ENCODE measurements around the gene HIF3A.
"Not testable (repeated sequence)": the region's sequence is repeated elsewhere in the genome, so short reads cannot be mapped to it uniquely, and the experiment has no call there.

Gene HIF3A

DNA sequence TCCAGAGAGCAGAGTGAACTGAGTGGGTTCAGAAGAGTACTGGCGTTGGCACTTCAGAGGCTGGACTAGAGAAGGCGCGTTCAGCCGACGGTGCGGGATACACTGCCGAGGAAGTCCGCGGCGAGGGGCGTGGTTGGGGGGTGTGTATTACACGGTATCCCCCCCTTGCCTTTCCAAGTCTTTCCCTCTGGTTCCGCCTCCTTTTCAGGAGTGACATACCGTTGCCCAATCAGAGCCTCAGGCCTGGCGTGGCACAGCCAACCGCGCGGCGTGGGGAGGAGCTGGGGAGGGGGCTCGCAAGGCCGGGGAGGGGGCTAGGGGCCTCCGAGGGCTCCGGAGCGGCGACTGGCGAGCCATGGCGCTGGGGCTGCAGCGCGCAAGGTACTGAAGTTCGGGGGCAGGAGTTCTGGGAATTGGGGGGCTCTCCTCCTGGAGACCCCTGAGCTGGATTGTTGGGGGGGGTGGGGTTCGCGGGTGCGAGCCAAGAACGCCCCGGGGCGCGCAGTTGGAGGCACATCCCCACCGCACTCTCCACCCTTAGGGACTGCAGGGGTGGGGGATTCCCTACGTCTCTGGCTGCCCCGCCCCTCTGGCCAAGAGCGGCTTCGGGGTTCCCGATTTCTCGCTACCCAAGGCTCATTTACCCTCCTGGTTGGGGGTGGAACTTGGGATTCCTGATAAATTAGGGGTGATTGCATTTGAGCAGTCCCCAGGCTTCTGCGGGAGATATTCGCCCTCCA is at the start of gene HIF3A:
TSS of gene HIF3A (plus strand) at position 321 of the 740 bp plus-strand sequence. CDS start at position 356, 35 bp downstream.
- no peak for DNase-seq

DNA sequence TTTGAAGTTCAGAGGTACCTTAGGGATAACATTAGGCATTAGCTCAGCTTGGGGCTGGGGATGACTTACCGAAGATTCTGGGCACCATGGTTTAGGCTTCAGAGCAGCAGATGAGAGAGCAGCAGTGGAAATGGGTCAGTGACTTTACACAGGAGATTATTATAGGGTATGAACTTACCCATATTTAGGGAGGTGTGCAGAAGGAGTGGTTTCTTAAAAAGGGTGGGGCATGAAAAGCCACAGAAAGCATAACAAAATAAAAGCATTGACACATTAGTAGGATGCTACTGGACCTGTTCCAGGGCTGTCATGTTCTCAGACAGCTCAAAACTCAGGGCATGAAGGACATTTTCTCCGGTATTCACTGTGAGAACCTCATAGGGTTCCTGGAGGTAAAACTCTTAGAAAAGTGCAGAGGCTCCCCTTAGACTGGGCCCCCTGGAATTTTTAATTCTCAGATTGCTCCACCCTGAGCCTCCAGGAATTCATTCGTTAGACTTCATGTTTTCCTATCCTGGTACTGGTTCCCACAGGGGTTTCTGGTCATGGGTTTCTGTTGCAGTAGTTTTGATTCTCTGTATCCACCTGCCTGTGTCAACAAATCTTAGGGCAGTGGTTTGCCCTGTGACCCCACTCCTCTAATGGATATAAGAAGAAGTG is 46.6 kb upstream of the HIF3A start:
- no peak for DNase-seq

DNA sequence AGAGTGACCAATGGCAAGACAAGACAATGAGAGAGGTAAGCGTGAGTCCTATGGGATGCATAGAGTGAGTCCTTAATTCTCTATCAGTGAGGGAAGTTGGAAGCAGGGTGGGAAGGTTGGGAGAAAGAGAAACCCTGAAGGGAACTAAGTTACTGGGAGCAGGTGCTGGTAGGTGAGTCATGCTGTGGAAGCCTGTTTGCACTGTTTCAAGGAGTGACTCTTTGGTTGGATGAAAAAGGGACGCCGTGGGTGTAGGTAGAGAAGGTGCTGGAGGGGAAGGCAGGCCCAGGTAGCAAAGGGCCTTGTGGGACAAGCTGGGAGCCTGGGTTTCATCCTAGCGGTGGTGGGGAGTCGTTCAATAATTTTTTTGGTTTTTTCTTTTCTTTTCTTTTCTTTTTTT is 45.4 kb upstream of the HIF3A start:
- no peak for DNase-seq

DNA sequence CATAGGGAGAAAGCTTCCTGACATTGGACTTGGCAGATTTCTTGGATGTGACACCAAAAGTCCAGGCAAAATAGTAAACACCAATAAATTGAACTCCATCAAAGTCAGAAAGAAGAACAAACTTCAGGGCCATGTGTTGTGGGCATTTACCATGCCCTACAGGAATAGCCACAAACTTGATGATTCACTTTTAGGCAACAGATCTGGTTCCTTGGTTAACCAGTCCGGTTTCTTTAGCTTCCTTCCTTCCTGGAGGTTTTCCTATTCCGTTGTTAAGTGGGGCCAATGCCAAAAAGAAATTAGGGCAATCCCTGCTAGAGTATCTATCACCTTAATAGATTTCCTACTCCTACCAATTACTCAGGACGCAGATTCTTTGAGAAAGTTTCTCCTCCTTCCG is 42.1 kb upstream of the HIF3A start:
- DNase-seq, result no peak

DNA sequence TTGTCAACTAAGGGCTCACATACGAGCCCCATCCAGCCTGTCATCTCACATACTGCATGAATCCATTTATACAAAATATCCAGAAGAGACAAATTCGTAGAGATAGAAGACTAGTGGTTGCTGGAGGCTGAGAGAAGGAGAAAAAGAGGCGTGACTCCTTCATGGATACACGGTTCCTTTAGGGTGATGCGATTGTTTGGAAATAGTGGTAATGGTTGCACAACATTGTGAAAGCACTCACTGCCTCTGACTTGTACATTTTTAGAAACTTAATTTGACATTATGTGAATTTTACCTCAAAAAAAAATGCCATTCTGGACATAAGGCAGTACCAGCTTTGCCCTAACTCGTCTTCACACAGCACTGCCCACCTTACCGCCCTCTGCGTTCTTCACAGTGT is 40.0 kb upstream of the HIF3A start:
- DNase-seq, result no peak

DNA sequence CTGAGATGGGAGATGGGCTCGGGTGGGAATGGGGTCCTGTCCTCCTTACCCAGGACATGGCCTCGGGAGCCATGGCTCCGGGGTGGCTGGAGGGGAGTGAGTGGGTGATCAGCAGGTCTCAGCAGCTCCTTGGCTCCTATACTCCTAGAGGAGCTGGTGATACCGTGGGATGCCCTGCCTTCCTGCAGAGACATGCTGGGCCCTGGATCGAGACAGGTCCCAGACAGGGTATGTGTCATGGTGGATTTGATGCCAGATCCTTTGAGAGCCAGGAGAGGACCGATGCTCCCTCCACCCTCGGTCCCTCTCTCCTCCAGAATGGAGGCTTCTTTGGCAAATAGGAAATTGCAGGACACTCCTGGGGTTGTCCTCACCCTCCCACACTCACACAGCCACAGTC is 35.3 kb upstream of the HIF3A start:
- DNase-seq, result not testable (repeated sequence)

DNA sequence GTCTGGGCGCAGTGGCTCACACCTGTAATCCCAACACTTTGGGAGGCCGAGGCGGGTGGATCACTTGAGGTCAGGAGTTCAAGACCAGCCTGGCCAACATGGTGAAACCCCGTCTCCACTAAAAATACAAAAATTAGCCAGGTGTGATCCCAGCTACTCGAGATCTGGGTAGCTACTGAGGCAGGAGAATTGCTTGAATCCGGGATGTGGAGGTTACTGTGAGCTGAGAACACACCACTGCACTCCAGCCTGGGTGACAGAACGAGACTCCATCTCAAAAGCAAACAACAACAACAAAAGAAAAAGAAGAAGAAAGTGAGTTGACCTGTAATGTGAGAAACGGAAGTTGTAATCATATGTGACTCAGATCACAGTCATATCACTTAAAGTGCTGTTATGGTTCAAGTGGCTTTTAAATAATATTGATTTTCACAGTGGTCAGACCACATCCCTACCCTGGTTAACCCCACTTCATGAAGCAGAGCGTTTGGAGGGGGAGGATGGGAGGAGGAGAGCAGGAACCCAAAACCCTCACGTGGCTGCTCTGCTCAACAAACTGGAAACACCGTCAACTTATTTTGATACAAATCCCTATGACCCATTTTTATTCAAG is 34.1 kb upstream of the HIF3A start:
- DNase-seq, result not testable (repeated sequence)

DNA sequence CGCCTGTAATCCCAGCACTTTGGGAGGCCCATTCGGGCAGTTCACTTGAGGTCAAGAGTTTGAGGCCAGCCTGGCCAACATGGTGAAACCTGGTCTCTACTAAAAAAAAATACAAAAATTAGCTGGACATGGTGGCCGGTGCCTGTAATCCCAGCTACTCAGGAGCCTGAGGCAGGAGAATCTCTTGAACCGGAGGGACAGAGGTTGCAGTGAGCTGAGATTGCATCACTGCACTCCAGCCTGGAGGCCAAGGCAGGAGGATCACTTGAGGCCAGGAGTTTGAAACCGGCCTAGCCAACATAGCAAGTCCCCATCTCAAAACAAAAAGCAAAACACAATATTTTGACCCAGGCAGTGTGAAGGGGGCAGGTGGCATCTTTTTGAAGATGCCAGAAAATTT is 32.0 kb upstream of the HIF3A start:
- not testable (repeated sequence) for DNase-seq

DNA sequence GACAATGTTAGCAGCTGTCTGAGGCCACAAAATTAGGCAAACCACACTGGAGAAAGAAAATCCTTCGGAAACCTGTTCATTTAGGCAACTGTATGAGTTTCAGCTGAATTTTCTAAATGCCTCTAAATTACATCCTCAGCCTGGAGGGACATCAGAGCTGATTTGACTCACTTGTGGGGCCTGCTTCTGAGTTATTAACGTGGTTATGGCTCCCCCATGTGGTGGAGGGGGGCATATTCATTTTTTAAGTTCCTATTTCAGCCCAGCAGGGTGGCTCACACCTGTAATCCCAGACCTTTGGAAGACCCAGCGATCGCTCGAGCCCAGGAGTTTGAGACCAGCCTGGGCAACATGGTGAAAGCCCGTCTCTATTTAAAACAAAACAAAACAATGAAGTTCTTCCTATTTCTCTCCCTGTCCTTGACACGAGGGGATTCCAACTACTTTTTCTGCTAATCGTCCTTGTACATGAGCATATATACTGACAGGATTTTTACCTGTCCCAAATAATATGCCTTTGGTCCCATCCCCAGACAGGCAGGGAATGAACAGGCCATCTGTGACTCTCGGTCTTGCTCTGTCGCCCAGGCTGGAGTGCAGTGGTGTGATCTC is 31.5 kb upstream of the HIF3A start:
- DNase-seq, result no peak

DNA sequence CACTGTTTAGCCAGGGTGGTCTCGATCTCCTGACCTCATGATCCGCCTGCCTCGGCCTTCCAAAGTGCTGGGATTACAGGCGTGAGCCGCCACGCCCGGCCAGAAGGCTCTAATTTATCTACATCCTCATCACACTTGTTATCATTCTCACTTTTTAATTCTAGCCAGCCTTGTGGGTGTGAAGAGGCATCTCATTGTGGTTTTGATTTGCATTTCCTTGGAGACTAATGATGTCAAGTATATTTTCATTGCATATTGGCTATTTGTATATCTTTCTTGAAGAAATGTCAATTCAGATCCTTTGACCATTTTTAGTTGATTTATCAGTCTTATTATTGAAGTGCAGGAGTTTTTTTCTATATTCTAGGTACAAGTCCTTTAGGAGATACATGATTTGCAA is 27.7 kb upstream of the HIF3A start:
- DNase-seq, result no peak

DNA sequence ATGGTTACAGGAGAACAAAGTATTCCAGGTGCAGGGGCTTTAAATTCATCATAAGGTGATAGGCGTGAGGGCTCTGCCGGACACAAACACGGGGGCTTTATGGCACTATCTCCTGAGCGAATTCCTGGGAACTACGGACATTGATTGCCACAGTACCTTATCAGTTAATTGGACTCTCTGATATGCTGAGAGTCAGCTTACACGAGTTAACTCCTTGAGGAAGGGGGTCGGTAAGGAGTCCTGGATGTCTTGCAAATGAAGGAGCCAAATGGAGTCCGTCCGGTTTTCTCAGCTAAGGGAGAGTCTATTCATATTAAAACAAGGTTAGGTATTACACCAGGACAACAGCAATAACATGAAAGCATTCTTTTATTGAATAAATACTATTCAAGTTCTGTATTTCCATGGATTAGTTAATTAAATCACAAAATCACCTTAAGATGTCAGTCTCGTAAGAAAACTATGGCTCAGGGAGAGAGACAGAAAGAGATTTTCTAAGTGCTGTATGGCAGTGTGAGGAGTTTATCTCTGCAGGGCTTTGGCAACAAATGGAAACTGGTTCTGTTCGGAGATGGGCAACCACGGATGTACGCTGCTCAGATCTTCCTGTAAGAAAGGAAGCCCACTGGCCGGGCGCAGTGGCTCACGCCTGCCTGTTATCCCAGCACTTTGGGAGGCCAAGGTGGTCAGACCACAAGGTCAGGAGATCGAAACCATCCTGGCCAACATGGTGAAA is 26.2 kb upstream of the HIF3A start:
- DNase-seq, result no peak

DNA sequence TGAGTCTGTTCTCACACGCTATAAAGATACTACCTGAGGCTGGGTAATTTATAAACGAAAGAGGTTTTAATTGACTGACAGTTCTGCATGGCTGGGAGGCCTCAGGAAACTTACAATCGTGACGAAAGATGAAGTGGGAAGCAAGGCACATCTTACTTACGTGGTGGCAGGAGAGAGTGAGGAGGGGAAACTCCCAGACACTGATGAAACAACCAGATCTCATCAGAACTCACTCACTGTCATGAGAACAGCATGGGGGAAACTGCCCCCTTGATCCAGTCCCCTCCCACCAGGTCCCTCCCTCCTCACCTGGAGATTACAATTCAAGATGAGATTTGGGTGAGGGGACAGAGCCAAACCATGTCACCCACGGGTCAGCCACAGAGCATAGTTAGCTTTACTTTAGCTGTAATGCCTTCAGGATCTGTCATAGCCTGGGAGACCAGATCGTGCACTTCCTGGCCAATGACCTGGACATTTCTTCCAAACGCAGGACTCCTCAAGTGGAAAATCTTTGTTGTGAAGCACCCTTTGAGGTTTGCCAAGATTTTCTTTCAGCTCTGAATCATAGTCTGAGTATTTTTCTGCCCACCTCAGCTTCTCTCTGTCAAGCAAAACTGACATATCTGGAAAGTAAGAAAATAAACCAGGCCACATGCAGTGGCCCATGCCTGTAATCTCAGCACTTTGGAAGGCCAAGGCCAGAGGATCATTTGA is 25.2 kb upstream of the HIF3A start:
- DNase-seq, result no peak

DNA sequence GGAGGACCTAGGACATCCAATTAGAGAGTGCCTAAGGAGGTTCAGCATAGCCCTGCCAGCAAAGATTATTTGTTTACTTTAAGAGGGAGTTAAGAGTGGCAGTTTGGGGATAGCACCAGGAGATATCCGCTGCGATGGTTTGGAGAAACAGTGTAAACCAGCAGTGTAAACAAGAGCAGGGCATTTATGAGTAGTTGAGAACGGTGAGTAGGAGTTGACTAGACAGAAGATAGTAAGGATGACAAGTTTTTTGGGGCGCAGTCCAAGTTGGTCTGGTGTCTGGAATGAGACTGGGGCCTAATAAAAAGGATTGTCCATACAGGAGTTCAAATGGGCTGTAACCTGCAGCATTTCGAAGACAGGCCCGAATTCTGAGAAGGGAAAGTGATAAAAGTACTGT is 22.9 kb upstream of the HIF3A start:
- DNase-seq, result not testable (repeated sequence)

DNA sequence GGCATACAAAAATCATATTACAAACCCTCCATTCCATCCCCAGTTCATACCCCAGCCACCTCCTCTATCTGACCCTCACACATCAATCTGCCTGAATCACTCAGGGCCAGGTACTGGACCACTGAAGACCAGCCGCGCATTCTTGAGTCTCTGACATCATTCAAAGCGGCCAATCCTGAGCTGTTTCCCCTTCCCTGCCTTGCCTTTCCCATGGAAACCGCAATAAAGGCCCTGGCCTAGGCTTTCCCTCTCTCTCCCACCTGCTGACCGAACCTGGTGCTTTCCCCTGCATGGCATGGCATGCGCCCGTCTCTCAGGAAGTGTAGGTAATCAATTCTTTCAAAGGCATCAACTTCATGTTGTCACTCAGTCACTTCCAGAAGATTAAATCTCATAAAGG is 17.7 kb upstream of the HIF3A start:
- no peak for DNase-seq

DNA sequence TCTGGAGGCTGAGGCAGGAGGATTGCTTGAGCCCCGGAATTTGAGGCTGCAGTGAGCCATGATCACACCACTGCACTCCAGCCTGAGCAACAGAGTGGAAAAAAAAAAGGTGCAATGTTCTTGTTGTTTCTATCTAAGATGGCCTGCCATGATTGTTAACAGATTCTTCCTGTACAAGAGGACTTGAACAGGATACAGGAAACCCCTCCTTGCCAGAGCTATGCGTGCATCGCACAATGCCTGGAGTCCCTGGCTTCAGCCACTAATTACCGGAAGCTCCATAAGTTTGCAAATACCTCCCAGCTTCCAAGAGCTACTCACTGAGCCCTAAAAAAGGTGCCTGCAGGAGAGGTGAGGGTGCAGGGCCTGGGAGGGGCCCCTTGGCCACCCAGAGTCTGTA is 13.1 kb upstream of the HIF3A start:
- no peak for DNase-seq

DNA sequence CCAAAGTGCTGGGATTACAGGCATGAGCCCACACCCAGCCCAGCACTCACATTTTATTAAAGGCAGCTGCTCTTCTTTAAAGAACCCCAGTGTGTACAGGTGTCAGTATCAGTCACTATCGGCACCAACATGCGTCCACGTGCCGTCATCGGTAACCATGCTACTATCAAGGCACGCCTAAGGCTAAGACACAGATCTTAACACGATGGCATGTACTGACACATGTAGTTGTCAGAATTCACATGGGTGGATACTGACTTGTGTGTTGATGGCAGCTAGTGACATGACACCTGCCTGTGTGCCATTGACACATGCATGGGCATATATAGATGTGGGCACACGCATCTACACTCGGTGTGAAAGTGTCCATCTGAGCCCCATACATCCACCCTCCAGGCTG is 12.2 kb upstream of the HIF3A start:
- DNase-seq, result no peak

DNA sequence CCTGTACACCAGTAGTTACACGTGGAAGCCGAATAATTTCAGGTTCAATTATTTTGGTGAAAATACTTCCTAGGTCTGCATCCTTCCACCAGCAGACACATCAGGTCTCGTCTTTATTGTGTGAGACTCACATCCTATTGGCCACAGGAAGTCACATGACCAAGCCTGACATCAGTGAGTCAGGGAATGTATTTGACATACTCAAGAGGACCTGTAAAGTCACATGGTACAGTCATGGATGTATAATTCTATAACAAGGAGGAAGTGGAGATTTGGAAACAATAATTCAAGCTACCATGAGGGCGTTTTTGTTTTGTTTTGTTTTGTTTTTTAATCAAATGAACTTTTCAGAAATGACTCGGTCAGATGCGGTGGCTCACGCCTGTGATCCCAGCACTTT is 9.3 kb upstream of the HIF3A start:
- DNase-seq, result no peak

DNA sequence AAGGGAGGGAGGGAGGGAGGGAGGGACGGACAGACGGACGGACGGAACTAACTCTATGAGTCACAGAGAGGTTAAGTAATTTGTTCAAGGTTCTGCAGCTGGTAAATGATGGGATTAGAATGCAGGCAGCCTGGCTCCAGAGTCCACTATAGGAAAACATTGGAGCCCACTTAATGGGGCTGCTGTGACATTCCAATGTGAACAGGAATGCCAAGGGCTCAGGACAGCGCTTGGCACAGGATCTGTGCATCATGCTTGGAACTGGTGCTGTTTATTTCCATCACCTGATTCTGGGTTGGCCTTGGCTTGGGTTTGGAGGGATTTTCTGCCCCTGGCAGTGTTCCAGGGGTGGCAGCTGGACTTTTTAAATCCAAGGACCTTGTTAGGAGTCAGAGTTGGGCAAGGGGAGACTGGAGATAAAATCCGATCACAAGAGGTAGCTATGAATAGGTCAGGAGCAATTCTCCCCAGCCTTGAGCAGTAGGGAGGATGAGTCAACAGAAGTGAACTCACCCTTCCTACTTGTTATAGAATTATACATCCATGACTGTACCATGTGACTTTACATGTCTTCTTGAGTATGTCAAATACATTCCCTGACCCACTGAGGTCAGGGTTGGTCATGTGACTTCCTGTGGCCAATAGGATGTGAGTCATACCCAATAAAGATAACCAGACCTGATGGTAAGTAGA is 7.8 kb upstream of the HIF3A start:
- no peak for DNase-seq

DNA sequence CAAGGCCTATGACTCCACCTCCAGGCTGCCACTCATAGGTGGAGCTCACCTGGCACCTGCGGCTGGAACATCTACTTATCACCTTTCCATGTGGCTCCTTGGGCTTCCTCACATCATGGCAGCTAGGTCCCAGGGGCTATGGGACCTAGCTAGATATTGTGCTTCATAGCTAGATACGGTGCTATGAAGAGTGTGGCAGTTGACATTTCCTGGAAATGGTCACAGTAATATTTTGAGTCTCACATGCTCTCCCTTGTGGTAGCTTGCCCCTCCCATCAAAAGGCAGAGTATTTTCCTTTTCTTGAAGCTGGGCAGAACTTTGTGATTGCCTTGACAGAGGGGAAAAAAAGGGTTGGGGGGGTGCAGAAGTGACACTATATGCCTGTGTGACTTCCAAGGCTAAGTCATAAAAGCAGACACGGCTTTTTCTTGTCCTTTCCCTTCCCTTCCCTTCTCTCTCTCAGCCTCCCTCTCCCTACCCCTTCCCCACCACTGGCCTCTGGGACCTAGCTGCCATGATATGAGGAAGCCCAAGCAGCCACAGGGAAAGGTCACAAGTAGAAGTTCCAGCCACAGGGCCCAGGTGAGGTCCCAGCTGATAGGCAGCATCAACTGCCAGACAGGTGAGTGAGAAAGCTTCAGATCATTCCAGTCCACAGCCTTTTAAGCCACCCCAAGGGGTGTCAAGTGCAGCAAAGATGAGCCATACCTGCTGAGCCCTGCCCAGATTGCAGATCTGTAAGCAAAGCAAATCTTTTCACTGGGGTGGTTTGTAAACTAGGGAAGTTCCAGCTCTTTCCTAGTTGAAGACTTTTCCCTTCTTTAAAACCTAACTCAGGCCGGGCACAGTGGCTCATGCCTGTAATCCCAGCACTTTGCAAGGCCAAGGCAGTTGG is 6.9 kb upstream of the HIF3A start:
- DNase-seq, result no peak

DNA sequence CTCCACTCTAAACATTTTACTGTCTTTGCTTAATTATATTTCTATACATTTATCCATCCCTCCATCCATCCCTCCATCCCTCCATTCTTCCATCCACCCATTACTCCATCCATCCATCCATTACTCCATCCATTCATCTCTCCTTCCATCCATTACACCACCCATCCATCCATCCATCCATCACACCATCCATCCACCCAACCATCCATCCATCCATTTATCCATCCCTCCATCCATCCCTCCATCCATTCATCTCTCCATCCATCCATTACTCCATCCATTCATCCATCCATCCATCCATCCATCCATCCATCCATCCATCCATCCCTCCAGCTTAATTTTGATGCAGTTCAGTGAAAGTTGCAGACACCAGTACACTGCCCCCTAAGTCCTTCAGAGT is 5.0 kb upstream of the HIF3A start:
- no peak for DNase-seq

DNA sequence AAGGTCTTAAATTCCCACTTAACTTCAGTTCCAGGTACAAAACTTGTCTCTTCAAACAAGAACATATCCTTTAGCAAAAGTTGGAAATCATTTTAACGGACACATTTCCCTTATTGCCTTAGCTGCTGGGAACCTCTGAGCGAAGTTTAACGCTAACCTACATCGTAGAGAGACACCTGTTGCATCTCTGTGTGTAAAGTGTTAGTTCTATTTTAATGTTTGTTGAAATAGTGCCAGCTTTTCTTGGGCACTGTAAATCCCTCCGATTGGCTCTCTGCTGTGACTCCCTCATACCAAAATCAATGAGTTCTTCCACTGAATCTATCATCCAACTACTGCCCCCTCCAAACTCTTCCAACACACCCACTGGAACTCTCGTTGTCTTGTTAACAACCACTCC is 2.3 kb upstream of the HIF3A start:
- no peak for DNase-seq
